Measurements from ENCODE around the gene TGOLN2. TPM values are rescaled to one million over a fixed set of nuclear protein-coding genes. Genes with fewer than 3 reads are reported as not detected.
A peak's percentile ranks its signal among the peaks of the same experiment; 100 is the strongest.
"Not testable (repeated sequence)": the region's sequence is repeated elsewhere in the genome, so short reads cannot be mapped to it uniquely, and the experiment has no call there.

Gene TGOLN2
- polyA plus RNA-seq, 1 donor, result 65.4 TPM

DNA sequence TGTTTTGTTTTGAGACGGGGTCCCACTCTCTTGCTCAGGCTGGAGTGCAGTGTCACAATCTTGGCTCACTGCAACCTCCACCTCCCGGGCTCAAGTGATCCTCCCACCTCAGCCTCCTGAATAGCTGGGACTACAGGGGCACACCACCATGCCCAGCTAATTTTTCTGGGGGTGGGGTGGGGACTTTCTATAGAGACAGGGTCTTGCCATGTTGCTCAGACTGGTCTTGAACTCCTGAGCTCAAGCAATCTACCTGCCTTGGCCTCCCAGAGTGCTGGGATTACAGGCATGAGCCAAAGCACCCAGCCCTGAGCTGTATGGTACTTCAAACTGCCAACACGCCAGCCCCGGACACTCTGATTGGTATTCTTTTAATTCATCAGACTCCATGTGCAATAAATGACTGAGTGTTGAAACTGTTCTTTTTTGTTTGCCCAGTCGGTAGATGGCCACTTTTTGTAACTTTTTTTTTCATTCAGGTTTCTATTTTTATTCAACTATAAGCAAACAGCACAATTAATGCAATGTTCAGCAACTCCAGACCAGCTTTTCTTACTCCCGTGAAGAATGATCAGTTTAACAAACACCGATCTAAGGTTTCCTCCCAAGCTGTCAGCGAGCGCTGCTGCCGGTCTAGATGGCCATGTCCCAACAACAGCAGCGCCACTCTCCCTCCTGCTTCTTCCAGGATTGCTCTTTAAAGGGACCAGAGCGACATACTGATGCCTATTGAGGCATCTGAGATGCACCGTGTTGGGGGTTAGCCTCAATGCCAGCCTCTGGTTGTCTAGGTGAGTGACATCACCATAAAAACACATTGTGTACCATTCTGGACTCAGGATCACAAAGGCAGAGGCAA, 12.5 kb upstream of the TGOLN2 start:
- DNase-seq, result no peak

DNA sequence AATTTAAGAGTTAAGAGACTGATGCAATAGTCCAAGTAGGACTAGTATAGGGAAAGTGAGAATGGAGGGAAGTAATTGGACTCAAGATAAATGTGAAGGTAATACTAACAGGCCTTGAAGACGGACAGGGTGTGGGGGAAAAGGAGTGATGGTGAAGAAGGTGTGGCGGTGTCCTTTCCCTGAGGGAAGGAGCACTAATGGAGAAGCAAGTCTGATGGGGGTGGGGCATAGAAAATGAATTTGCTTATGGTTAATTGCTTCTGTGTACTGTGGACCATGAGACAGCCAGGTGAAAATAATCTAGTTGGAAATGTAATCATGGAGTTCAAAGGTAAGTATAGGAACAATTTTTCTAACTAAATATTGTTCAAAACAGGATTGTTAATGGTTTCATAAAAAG, 7.1 kb upstream of the TGOLN2 start:
- no peak for DNase-seq

DNA sequence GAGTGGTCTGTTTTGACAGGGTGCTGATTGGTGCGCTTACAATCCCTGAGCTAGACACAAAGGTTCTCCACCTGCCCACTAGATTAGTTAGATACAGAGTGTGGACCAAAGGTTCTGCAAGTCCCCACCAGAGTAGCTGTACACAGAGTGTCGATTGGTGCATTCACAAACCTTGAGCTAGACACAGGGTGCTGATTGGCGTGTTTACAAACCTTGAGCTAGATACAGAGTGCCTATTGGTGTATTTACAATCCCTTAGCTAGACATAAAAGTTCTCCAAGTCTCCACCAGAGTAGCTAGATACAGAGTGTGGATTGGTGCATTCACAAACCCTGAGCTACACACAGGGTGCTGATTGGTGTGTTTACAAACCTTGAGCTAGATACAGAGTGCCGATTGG, 6.1 kb upstream of the TGOLN2 start:
- DNase-seq, result not testable (repeated sequence)

DNA sequence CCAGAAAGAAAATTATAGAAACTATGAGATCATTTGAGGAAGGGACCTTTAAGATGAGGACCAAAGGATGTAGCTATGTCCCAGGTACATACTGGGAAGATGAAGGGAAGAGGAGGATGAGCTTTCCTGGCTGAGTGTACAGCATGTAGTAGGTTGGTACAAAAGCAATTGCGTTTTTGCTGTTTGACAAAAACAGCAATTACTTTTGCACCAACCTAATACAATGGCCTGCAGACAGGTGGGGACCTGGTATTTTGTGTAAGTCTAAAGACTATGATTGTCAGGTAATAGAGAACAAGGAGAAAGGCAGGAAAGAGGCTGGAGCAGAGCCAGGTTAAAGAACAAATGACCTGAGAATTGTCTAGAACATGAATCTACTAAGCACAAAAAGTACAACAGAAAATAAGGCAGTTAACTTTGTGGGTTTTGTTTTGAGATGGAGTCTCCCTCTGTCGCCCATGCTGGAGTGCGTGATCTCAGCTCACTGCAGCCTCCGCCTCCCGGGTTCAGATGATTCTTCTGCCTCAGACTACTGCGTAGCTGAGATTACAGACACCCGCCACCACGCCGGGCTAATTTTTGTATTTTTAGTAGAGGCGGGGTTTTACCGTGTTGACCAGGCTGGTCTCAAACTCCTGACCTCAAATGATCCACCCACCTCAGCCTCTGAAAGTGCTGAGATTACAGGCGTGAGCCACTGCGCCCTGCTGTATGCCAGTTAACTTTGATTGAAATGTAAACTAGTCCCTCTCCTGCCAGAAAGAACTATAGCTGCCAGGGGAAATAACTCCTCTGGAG, 3.2 kb upstream of the TGOLN2 start:
- DNase-seq, result no peak

DNA sequence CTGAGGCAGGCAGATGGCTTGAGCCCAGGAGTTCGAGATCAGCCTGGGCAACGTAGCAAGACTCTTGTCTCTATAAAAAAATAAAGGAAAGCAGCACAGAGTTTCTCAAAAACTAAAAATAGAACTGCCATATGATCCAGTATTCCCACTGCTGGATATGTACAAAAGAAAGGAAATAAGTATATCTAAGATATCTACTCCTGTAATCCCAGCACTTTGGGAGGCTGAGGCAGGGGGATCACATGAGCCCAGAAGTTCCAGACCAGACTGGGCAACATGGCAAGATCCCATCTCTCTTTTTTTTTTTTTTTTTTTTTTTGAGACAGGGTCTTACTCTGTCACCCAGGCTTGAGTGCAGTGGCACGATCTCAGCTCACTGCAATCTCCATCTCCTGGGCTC, 1.9 kb upstream of the TGOLN2 start:
- DNase-seq, result not testable (repeated sequence)

DNA sequence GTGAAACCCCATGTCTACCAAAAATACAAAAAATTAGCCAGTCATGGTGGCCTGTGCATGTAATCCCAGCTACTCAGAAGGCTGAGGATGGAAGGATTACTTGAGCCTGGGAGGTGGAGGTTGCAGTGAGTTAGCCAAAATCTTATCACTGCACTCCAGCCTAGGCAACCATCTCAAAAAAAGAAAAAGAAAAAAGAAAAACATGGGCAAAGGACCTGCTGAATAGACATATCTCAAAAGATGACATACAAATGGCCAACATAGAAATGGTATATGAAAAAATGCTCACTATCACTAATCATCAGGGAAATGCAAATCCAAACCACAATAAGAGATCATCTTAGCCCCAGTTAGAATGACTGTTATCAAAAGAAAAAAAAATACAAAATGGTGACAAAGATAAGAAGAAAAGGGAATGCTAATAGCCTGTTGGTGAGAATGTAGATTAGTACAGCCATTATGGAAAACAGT, 1.4 kb upstream of the TGOLN2 start:
- DNase-seq, result no peak

DNA sequence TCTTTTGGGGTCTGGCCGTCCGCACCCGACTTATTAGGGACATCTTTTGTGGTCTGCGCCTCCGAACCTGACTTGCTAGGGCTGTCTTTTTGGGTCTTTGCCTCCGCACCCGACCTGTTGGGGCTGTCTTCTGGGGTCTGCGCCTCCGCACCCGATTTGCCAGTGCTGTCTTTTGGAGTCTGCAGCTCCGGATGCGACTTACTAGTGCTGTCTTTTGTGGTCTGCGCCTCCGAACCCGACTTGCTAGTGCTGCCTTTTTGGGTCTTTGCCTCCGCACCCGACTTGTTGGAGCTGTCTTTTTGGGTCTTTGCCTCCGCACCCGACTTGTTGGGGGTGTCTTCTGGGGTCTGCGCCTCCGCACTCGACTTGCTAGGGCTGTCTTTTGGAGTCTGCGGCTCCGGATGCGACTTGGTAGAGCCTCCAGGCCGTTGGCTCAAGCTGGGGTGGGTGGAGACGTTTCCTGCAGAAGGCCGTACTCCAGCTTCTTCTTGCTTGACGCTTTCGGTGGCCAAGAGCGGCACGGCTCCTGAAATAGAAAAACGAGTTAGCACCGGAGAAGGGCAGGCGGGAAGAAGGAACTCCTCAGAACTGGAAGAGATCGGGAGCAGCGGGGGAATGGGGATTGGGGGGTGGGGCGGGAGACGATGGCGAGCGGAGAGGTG, 498 bp downstream of the TGOLN2 start:
- DNase-seq, result peak; percentile 58

DNA sequence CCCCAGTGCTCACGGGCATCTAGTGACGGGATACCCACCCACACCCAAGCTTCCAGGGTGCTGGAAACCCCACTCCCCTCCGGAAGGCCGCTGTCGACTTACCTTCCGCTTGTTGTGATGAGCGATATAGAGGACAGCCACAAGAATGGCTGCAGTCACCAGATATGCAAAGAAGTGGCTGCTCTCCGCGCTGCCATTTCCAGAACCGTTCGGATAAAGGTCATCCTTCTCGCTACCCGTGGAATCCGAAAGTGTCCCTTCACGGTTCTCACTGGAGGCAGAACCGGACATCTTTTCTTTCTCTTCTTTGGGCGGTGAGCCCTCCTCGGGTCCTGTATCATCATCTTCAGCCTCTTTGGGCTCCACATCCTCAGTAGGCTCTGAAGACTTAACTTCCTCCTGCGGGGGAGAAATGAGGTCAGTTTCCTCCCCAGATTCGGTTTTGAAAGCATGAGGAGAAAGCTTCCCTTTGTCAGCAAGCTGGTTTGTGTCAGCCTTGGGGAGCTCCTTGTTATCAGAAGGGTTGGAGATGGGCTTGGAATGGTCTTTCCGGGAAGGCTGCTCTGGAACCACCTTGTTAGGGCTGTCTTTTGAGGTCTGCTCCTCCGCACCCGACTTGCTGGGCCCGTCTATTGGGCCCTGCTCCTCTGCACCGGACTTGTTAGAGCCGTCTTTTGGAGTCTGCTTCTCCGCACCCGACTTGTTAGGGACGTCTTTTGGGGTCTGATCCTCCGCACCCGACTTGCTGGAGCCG, 1.2 kb downstream of the TGOLN2 start:
- no peak for DNase-seq

DNA sequence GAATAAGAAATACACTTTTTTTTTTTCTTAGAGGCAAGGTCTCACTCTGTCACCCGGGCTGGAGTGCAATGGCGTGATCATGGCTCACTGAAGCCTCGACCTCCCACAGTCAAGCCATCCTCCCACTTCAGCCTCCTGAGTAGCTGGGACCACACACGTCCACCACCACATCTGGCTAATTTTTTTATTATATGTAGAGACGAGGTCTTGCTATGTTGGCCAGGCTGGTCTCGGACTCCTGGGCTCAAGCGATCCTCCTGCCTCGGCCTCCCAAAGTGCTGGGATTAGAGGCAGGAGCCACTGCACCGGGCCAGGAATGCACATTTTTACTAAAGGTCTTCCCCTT, 2.4 kb downstream of the TGOLN2 start:
- no peak for DNase-seq

DNA sequence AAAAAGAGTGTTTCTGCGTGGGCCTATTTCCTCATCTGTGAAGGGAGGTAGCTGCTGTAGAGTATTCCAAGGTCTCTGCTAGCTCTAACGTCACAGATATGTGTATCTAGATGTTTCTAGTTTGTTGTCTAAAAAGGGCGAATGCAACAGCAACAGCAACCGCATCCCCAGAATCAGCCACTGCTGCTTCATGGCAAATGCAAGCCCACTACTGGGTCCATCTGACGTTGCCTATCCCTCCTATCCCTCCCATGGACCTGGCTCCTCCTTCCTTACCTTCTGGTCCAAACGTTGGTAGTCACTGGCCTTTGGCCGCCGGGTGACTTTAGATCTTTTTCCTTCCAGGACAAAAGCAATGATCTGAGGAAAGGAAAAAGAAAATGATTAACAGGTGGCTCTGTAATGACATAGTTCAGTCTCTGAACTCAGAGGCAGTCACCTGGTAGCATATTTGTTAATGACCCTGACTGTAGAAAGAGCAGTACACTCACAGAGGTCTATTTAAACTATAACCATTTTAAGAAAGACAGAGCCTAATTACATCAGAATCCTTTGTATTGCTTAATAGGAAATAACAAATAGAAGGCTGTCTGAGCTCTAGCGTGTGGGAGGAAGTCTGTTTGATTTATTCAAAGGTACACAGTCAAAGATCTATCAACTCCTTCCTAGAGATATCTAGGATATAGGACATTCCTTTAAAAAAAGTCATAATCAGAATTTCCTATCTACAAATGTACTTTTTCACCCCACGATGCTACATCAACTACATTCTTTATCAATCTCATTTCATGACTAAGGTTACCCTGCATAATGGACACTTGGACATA, 2.9 kb downstream of the TGOLN2 start:
- no peak for DNase-seq

DNA sequence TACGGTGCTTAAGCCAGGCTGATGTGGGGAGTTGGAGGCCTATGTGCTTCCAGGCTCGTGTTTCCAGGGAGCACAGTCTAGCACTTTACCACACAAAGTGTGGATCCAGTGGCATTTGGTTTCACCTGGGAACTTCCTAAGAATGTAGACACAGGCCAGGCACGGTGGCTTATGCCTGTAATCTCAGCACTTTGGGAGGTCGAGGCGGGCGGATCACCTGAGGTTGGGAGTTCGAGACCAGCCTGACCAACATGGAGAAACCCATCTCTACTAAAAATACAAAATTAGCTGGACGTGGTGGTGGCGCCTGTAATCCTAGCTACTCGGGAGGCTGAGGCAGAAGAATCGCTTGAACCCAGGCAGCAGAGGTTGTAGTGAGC, 3.8 kb downstream of the TGOLN2 start:
- DNase-seq, result not testable (repeated sequence)

DNA sequence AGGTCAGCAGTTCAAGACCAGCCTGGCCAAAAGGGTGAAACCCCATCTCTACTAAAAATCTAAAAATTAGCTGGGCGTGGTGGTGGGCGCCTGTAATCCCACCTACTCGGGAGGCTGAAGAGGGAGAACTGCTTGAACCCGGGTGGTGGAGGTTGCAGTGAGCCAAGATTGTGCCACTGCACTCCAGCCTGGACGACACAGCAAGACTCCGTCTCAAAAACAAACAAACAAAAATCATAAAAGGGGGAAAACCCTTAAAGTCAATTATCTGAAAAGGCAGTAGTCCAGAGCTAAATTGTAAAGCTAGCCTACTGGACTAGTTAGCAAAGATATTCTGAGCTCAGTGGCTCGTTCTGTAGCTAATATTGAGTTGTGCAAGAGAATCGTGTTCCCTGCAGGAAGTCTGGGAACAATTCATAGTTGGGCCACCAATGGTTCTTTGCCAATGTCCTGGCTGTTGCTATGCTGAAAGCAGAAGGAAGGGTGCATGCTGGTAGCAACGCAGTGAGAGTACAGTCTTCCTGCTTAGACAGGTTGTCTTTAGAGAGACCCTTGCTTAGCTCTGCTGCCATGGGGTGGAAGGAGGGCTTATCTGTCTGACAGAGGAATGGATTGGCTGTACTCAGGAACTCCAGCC, 4.3 kb downstream of the TGOLN2 start:
- no peak for DNase-seq

DNA sequence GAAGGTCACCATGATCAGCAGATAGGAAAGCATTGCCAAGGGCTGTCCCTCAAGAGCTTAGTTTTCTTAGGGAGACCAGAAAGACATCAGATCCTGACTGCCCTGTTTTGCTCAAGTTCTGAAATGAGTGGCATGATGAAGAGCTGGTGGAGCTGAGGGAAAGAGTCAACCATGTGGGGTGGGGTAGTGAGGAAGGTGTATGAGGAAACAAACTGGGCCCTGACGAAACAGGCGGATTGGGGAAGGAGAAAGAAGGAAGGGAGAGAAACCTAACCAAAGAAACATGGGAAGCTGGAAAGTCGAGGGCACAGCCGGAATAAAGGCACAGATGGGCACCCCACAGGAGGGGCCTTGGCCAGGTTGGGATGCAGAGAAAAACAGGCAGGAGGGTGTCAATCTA, 8.0 kb downstream of the TGOLN2 start:
- DNase-seq, result no peak

DNA sequence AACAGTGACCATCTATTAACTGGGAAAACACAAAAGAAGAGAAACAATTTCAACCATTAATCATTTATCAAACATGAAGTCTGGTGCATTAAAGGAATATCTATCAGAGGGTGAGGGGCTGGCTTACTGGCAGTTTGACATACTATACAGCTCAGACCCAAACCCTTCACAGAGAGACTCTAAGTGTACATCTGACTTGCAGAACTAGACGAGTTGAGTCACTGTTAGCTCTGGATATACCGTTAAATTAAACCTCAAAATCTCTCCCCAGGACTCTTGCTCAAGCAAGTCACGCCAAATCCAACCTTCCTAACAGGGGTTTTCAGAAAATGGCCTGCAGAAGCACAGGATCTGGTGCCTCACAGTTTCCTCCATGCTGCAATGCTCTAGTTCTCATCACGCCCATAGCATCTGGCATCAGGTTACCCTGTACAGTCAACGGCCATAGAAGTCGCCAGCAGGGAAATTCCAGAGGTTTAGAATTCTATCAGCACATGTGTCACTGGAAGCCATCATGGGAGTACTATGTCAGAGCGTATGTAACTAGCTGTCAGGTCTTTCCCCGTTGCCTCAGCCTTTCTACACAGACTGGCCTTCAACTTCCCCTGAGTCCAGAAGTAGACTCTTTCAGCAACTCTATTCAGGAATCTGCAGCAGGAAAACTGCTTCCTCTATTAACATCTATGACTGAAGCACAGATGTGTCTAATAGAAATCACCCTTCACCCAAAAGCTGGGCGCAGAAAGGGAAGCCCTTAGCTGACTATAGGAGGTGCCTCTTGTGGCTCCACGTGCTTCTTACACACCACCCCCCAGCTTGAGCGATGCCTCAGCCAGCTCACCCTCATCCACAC, 9.3 kb downstream of the TGOLN2 start:
- DNase-seq, result no peak

DNA sequence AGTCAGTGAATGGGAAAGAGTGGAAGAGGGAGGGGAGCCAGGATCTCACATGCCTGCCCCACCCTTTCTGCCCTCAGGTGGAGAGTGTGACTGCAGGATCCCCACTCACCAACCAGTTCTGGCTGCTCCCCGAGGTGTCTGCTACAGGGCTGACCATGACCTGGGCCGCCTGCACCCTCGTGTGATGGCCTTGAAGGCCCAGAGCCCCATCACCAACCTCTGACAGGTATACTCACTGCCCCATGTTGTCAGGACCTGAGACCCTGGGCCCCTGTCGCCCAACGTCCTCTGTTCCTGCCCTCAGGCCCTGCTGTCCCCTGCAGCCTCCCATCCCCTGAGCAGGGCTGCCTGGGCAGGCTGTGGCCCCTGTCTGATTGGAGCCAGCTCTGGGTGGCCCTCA, 11.9 kb downstream of the TGOLN2 start:
- DNase-seq, result not testable (repeated sequence)

DNA sequence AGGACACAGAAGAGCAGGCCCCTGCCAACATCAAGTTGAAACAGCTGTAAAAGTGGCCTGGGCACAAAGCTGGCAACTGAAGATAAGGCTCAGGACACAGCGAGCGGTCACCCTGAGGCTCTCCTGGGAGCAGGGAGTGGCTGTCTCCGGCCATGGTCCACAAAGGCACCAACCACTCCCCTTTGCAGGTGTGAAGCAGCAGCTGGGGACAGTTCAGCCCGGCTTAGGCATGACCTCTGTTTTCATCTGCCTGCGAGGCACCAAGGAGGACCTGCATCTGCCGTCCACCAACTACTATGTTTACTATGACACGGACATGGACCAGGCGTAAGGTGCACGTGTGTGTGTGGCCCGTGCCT, 12.9 kb downstream of the TGOLN2 start:
- DNase-seq, result no peak

DNA sequence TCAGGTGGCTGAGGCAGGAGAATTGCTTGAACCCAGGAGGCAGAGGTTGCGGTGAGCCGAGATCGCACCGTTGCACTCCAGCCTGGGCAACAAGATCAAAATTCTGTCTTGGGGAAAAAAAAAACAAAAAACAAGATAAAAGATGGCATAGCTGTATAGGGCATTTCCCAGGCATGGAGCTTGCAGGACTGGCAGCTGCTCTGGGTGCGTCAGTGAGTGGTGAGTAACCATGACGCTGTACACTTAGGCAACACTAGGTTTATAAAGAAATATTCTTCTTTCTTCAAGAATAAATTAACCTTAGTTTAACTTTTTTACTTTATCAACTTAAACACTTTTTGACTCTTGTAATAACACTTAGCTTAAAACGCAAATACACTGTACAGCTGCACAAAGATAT, 15.4 kb downstream of the TGOLN2 start:
- DNase-seq, result no peak

DNA sequence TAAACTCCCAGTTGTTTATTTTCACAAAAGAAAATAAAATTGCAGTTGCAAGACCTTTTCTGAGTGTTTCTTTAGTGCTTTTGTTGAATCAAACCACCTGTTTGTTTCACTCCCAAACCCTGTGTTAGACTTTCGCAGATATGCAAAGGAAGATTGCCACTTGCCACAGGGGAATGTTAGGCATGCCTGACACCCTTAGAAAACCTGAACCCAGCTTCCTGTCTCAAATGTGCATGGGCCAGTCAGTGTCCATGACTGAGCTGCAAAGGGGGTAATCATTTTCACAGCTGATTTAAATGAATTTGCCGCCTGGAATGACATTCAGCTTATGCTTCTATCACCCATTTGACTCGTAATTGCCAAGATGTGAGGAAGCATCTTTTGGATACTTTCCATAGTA, 17.5 kb downstream of the TGOLN2 start:
- no peak for DNase-seq

DNA sequence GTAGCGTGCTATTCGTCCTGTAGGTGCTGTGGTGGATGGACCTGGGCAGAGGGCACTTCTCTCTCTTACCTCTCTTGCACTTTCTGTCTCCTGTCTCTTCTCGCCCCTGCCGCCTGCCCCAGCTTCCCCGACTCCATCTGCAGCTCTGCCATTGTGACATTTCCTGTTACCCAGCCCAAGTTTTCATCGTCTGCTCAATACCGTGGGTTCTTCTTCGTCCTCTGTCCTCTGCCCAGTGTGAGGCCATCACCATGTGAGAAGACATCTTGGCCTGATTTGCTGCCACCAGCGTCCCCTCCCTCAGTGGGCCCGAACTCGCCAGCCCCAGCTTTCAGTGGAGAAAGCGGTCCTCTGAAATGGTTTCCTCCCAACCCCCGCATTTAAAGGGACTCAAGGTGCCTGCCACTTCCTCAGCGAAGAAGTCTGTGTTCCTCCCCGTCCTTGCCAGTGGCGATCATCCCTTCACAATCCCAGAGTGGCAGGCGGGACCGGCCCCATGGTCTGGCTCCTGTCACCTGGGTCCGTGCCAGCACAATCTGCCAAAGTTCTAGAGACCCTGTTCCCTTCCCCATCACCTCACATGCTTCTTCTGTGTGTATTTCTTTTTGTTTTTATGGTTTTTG, 18.0 kb downstream of the TGOLN2 start:
- no peak for DNase-seq

All from hindlimb muscle (tissue), 1 donor.